H1 (cell line): ENCODE results near the gene THPO.

ENCODE experiments used
- CREB1 ChIP-seq: IDR thresholded peaks from 2 replicates; pipeline ENCODE4 v1.6.1; 2012; ENCODE audit warnings: inconsistent platforms
- EP300 ChIP-seq, 2 experiments: IDR thresholded peaks; 1 replicate in 1 of 2; 2 replicates in 1 of 2; pipeline ENCODE4 v1.6.1; 2011 to 2012; ENCODE audit warnings: low read depth in 2 of 2, low read length in 2 of 2, mild to moderate bottlenecking in 2 of 2, borderline replicate concordance in 1 of 2, inconsistent platforms in 1 of 2, moderate library complexity in 1 of 2
- TF ChIP-seq, protein P1 (sequence below), 3 experiments: IDR thresholded peaks; 1 replicate in 2 of 3; 2 replicates in 1 of 3; pipeline versions ENCODE4 v1.5.1 to v1.6.1; 2011; ENCODE audit warnings: low read length in 3 of 3, mild to moderate bottlenecking in 3 of 3, inconsistent platforms in 2 of 3, low read depth in 1 of 3, moderate library complexity in 1 of 3; ENCODE audit not compliant: insufficient read depth in 1 of 3; ENCODE audit errors: control extremely low read depth in 1 of 3

DNA sequence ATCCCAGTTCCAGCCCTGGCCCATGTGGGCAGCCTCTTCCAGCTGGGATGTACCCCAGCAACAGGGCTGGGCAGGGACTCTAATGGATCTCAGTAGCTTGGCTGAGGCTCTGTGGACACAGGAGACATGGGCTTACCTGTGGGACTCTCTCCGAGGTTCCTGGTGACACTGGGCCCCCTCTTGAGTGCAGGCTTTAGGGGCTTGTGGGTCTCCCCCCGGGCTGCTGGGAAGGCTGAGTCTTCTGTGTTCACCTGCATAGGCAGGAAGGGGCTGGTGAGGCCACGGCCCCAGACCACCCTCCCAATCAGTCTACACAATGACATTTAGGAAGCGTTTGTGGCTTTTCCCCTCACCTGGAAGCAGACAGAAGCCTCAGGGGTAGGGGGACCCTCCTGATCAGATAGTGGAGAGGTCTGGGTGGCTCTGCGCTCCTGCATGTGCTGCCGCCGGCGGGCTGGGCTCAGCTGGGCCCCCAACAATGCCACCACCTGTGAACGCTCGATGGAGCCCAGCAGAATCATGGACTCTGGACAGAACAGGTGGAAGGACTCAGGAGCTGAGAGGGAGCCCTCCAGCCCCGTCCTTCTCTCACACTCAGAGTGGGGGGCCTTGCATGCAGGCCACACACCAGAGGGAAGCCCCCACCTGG is 25.0 kb downstream of the THPO start:
- TF ChIP-seq, protein P1, sequence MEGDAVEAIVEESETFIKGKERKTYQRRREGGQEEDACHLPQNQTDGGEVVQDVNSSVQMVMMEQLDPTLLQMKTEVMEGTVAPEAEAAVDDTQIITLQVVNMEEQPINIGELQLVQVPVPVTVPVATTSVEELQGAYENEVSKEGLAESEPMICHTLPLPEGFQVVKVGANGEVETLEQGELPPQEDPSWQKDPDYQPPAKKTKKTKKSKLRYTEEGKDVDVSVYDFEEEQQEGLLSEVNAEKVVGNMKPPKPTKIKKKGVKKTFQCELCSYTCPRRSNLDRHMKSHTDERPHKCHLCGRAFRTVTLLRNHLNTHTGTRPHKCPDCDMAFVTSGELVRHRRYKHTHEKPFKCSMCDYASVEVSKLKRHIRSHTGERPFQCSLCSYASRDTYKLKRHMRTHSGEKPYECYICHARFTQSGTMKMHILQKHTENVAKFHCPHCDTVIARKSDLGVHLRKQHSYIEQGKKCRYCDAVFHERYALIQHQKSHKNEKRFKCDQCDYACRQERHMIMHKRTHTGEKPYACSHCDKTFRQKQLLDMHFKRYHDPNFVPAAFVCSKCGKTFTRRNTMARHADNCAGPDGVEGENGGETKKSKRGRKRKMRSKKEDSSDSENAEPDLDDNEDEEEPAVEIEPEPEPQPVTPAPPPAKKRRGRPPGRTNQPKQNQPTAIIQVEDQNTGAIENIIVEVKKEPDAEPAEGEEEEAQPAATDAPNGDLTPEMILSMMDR (IDR thresholded peaks at IDR 0.05; ENCODE audit: control extremely low read depth in 1 of 3, insufficient read depth in 1 of 3, low read depth in 1 of 3, low read length in 3 of 3) = no peak
- TF ChIP-seq CREB1 = no peak
- no peak for TF ChIP-seq EP300 (IDR thresholded peaks at IDR 0.05; ENCODE audit: borderline replicate concordance in 1 of 2, low read depth in 2 of 2, low read length in 2 of 2)
